Bronchial epithelial cell (primary cell): ENCODE results near the gene CYP4F22. TPM values are rescaled to one million over a fixed set of nuclear protein-coding genes. Genes with fewer than 3 reads are reported as not detected.
A peak's percentile ranks its signal among the peaks of the same experiment; 100 is the strongest.

Experiments
- DNase-seq: peaks from one replicate; pipeline ENCODE4 v3.0.0-alpha.2; 2010; ENCODE audit warnings: low read depth
- FAIRE-seq: peaks from 2 replicates; lab custom pipeline; 2011; peaks lifted over from hg19 to GRCh38; lab: Jason Lieb, UNC
- H3K27me3 ChIP-seq: 2 replicates; pipeline ENCODE4 v1.5.1; 2011; ENCODE audit warnings: low read length; ENCODE audit not compliant: control insufficient read depth, insufficient read depth
- H3K36me3 ChIP-seq: 2 replicates; pipeline ENCODE4 v1.5.1; 2011; ENCODE audit warnings: low read length; ENCODE audit not compliant: control insufficient read depth, insufficient read depth
- H3K4me3 ChIP-seq: 2 replicates; pipeline ENCODE4 v1.5.1; 2011; ENCODE audit warnings: mild to moderate bottlenecking, low read depth, low read length, control low read depth
- total RNA-seq: library from RNA; depleted of rRNA; stranded (reverse); fragments of >200 nt; gene quantifications from 2 replicates; pipeline ENCODE4 v1.2.1, GENCODE V29; 2014
- TF ChIP-seq, protein P1 (sequence below): IDR thresholded peaks from 2 replicates; pipeline ENCODE4 v1.5.1; 2011; ENCODE audit warnings: mild to moderate bottlenecking, moderate library complexity, low read length, control low read depth, inconsistent platforms; ENCODE audit not compliant: insufficient read depth, severe bottlenecking

Gene CYP4F22
- total RNA-seq, 1 donor from 2014 or later = not detected

DNA sequence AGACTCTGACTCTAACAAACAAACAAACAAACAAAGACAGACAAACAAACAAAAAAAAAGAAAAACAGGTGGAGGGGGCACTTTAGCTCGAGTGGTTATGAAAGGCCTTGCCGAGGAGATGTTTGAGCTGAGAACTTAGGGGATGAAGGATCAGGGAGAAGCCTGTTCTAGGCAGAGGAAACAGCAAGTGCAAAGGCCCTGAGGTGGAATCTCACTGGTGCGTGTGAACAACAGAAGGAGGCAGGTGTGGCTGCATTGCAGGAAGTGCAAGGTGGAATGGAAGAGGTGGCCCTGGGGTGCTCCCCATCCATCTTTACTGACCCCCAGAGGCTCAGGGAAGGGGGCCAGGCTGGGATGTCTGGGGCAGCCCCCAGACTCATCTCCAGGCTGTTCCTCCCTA lies 41.9 kb downstream of the CYP4F22 start:
- DNase-seq = no peak
- Histone ChIP-seq H3K36me3 (no peaks in the 10 kb centered on the region), H3K4me3 (no peak overlapping the region), H3K27me3 (no peaks in the 10 kb centered on the region)
- no peak for FAIRE-seq
- TF ChIP-seq, protein P1, sequence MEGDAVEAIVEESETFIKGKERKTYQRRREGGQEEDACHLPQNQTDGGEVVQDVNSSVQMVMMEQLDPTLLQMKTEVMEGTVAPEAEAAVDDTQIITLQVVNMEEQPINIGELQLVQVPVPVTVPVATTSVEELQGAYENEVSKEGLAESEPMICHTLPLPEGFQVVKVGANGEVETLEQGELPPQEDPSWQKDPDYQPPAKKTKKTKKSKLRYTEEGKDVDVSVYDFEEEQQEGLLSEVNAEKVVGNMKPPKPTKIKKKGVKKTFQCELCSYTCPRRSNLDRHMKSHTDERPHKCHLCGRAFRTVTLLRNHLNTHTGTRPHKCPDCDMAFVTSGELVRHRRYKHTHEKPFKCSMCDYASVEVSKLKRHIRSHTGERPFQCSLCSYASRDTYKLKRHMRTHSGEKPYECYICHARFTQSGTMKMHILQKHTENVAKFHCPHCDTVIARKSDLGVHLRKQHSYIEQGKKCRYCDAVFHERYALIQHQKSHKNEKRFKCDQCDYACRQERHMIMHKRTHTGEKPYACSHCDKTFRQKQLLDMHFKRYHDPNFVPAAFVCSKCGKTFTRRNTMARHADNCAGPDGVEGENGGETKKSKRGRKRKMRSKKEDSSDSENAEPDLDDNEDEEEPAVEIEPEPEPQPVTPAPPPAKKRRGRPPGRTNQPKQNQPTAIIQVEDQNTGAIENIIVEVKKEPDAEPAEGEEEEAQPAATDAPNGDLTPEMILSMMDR = no peak

DNA sequence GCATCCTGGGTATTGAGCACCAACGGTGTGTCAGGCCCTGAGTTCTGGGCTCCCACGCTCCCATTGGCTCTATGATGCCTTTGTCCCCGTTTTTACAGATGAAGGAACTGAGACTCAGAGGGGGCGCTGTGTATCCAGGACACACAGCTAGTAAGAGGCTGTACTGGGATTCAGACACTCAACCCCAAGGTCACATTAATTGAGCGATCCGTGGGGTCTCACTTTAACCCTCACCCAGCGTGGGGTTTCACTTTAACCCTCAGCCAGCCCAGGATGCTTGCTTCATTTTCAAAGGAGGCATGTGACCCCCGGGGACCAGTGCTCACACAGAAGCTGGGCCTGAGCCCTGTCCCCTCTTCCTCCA lies 42.6 kb downstream of the CYP4F22 start:
- H3K36me3 ChIP-seq = no peaks in the 10 kb centered on the region
- peak; percentile 66 for FAIRE-seq
- no peaks in the 10 kb centered on the region for H3K27me3 ChIP-seq
- H3K4me3 ChIP-seq = no peak overlapping the region
- TF ChIP-seq, protein P1 = no peak
- no peak for DNase-seq

DNA sequence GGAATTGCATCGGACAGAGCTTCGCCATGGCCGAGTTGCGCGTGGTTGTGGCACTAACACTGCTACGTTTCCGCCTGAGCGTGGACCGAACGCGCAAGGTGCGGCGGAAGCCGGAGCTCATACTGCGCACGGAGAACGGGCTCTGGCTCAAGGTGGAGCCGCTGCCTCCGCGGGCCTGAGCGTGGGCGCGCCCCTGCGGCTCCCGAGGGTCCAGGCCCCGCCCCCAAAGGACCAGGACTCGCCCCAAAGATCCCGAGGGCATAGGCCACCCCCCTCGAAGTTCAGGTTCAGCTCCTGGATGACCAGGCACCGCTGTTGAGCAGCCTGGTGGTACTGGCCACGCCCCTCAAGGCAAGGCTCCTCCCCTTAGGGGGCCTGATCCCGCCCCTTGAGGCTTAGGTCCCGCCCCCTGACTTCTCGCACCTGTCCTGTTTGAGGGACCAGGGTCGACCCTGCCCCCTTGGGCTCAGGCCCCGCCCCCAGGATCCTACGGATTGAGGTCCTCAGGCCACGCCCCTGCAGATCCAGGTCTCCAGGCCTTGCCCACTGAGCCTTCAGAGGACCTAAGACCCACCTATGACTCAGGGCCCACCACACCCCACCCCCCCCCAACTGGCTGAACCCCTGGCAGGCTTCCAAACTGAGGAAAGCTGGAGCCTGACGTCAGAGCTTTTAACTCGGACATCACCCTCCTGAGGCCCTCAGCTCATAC lies 43.1 kb downstream of the CYP4F22 start:
- no peak for DNase-seq
- FAIRE-seq = no peak
- Histone ChIP-seq H3K27me3 (no peaks in the 10 kb centered on the region), H3K36me3 (no peaks in the 10 kb centered on the region), H3K4me3 (no peak overlapping the region)
- TF ChIP-seq, protein P1 = no peak

DNA sequence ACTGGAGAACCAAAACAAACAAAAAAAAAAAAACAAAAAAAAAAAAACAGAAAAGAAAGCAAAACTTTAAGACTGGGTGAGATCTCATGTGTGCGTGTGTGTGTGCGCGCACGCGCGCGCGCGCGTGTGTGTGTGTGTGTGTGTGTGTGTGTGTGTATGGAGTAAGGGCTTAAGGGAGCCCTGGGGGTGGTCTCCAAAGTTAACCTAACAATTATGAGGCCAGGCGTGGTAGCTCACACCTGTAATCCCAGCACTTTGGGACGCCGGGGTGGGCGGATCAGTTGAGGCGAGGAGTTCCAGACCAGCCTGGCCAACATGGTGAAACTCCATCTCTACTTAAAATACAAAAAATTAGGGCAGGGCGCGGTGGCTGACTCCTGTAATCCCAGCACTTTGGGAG lies 46.7 kb downstream of the CYP4F22 start:
- TF ChIP-seq, protein P1 = no peak
- no peak for DNase-seq
- Histone ChIP-seq H3K36me3 (no peaks in the 10 kb centered on the region), H3K27me3 (no peaks in the 10 kb centered on the region), H3K4me3 (no peak overlapping the region)
- no peak for FAIRE-seq

DNA sequence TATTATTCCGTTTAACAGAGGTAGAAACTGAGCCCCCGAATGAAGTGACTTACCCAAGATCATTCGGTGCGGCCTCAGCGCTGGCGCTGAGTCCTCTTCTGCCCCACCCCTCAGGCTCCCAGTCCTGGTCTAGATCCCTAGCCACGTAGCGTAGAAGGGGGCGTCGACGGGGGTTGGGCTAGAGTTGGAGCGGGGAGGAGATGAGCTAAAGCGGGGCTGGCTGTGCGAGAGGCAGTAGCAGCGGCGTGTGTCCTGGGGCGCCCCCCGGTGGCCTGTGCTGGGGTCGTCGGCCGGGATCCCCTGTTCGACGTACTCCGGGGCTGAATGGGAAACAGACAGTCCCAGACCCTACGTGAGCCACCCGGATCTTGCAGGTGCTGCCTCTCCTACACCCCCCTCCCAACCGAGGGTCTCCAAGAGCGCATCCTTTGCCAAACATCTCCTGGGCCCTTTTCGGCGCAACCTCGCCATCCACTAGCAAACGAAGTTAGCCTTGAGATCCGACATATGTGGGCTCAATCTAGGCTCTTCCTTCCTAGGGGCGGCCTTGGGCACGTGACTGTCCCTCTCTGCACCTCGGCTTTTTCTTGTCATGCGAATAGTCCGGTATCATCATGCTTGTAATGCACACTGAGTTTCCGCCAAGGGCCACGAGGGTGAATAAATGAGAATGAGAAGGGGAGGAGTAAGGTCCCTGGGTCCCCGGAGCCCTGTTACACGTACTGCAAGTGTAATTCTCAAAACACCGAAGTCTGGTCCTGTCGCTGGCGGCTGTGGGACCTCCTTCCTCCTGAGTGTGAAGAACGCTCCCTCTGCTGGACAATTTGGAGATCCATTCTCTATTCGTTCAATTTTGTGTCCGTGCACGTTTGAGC lies 47.7 kb downstream of the CYP4F22 start:
- no peaks in the 10 kb centered on the region for H3K36me3 ChIP-seq
- TF ChIP-seq, protein P1 = peak; percentile 83
- DNase-seq = peak; percentile 75
- no peak for FAIRE-seq
- H3K4me3 ChIP-seq = no peak overlapping the region
- H3K27me3 ChIP-seq = no peaks in the 10 kb centered on the region
